ENCODE measurements around the gene MID2. TPM values are rescaled to one million over a fixed set of nuclear protein-coding genes. Genes with fewer than 3 reads are reported as not detected.

The MID2 gene
- polyA plus RNA-seq, 3 donors, result 0.20 TPM; not detected in 2

GRCh38 chrX:107971636-107972035 is 146.0 kb downstream of the MID2 start:
- Histone ChIP-seq H3K4me2 (replicated peaks; ENCODE audit: extremely low read depth, low read length, poor library complexity, severe bottlenecking) (no peak overlapping the region), H2AFZ (ENCODE audit: insufficient read depth, low read depth, low read length, poor library complexity, severe bottlenecking) (no peak overlapping the region), H3K9ac (ENCODE audit: insufficient read depth, low read length, poor library complexity, severe bottlenecking) (no peak overlapping the region), H3K79me2 (ENCODE audit: insufficient read depth, low read length) (no peaks in the 10 kb centered on the region), H3K4me3 (replicated peaks in 1 of 3; ENCODE audit: low read depth in 2 of 3, low read length in 3 of 3) (no peak overlapping the region), H3K9me3 (replicated peaks in 1 of 2; ENCODE audit: control insufficient read depth in 1 of 2, insufficient read depth in 1 of 2, low read length in 2 of 2) (no peaks in the 10 kb centered on the region), H3K27me3 (ENCODE audit: control insufficient read depth in 2 of 2, insufficient read depth in 2 of 2, low read length in 2 of 2) (no peaks in the 10 kb centered on the region), H3K36me3 (replicated peaks in 1 of 2; ENCODE audit: control insufficient read depth in 1 of 2, insufficient read depth in 2 of 2, low read length in 2 of 2) (no peaks in the 10 kb centered on the region), H4K20me1 (ENCODE audit: insufficient read depth, low read length) (no peaks in the 10 kb centered on the region), H3K27ac (ENCODE audit: low read depth in 1 of 2, low read length in 2 of 2) (no peak overlapping the region), H3K4me1 (ENCODE audit: control insufficient read depth in 1 of 2, insufficient read depth in 2 of 2, low read length in 2 of 2) (no peaks in the 10 kb centered on the region)
- no peak for TF ChIP-seq CTCF (IDR thresholded peaks at IDR 0.05)
- DNase-seq, result no peak
- H3K27me3 Mint-ChIP-seq (ENCODE audit: low read depth in 3 of 3), result peaks cover 0 to 4% (median 3%) of the 10 kb centered on the region in 3 donors
- H3K4me1 Mint-ChIP-seq, result peaks cover 2% of the 10 kb centered on the region
- no peak overlapping the region for H3K4me3 Mint-ChIP-seq
- peaks cover 0 to 3% (median 0%) of the 10 kb centered on the region in 7 donors for H3K9me3 Mint-ChIP-seq
- H3K36me3 Mint-ChIP-seq, result no peaks in the 10 kb centered on the region
- WGBS (ENCODE audit: insufficient coverage), result no CpG with 5 or more reads among the region's 3 CpGs
- H3K27ac Mint-ChIP-seq, result no peak overlapping the region
- intact Hi-C loops (cut with micrococcal nuclease), result no loop called here

Small RNA genes within 50 kb of the gene (small RNA-seq; reads per million reads assigned to genes)
- gene RF00019 (ENCODE audit: insufficient read length, low read depth), result not detected

Other genes with a start within 250 kb of the MID2 start
- 10 to 100 TPM; 10.4 to 11.8 (median 11.4) TPM for gene PRPS1, start 197.4 kb upstream of the MID2 start, polyA plus RNA-seq
- gene TSC22D3, start 50.1 kb upstream of the MID2 start, polyA plus RNA-seq, result 1,000 to 10,000 TPM in 1 of 3 donors, 100 to 1,000 TPM in 2; 171 to 1,562 (median 326) TPM
- gene NCBP2L, start 48.1 kb upstream of the MID2 start, polyA plus RNA-seq, result not detected
- gene TEX13B, start 156.5 kb downstream of the MID2 start, polyA plus RNA-seq, result not detected
- gene VSIG1, start 219.2 kb downstream of the MID2 start, polyA plus RNA-seq, result not detected

Data from CD14-positive monocyte (primary cell).